SK-N-SH (cell line): Measurements from ENCODE around the gene FUT6.

Source experiments
- EP300 ChIP-seq, 2 experiments: IDR thresholded peaks; 2 replicates each; pipeline versions ENCODE4 v1.4.0 to v1.6.1; 2012; ENCODE audit warnings: borderline replicate concordance in 1 of 2, low read depth in 1 of 2, low read length in 1 of 2
- EZH2phosphoT487 ChIP-seq: fragments of 200-600 bp; sonication (generic); IDR thresholded peaks from 2 replicates; pipeline ENCODE4 v1.6.1; 2017; ENCODE audit warnings: low read depth, mixed run types, mild to moderate bottlenecking, antibody characterized with exemption, moderate library complexity, borderline replicate concordance
- FOXJ3 ChIP-seq: sonication (generic); formaldehyde crosslinking; IDR thresholded peaks from 2 replicates; pipeline ENCODE4 v1.5.1; 2020; ENCODE audit warnings: mild to moderate bottlenecking, missing genetic modification reagents
- FOXM1 ChIP-seq: IDR thresholded peaks from 2 replicates; pipeline ENCODE4 v1.4.0; 2012; ENCODE audit warnings: low read depth, mild to moderate bottlenecking
- JUND ChIP-seq: IDR thresholded peaks from 2 replicates; pipeline ENCODE4 v1.4.0; 2012
- NRF1 ChIP-seq: IDR thresholded peaks from 2 replicates; pipeline ENCODE4 v1.6.1; 2012; ENCODE audit warnings: low read depth, mild to moderate bottlenecking, low read length
- POLR2AphosphoS5 ChIP-seq: IDR thresholded peaks from 2 replicates; pipeline ENCODE4 v1.6.1; 2012; ENCODE audit warnings: low read depth, low read length
- RFX5 ChIP-seq: IDR thresholded peaks from 2 replicates; pipeline ENCODE4 v1.6.1; 2012; ENCODE audit warnings: mild to moderate bottlenecking, improper control_type of control experiment, low read length
- YY1 ChIP-seq: IDR thresholded peaks from 2 replicates; pipeline ENCODE4 v1.4.0; 2012; ENCODE audit warnings: low read depth, mild to moderate bottlenecking
- TF ChIP-seq, protein P1 (sequence below): fragments of 200-600 bp; sonication (generic); IDR thresholded peaks from 2 replicates; pipeline ENCODE4 v1.6.1; 2017; ENCODE audit warnings: antibody characterized with exemption, mild to moderate bottlenecking, moderate library complexity
- TF ChIP-seq, protein P2 (sequence below): IDR thresholded peaks from 2 replicates; pipeline ENCODE4 v1.6.1; 2012; ENCODE audit warnings: mild to moderate bottlenecking, low read depth, low read length, moderate library complexity
- TF ChIP-seq, protein P3 (sequence below): fragments of 150-350 bp; IDR thresholded peaks from 2 replicates; pipeline ENCODE4 v1.6.1; 2017; ENCODE audit warnings: antibody characterized with exemption, low read length, low read depth, borderline replicate concordance
- TF ChIP-seq, protein P4 (sequence below): IDR thresholded peaks from 2 replicates; pipeline ENCODE4 v1.4.0; 2012; ENCODE audit warnings: low read depth, borderline replicate concordance

DNA sequence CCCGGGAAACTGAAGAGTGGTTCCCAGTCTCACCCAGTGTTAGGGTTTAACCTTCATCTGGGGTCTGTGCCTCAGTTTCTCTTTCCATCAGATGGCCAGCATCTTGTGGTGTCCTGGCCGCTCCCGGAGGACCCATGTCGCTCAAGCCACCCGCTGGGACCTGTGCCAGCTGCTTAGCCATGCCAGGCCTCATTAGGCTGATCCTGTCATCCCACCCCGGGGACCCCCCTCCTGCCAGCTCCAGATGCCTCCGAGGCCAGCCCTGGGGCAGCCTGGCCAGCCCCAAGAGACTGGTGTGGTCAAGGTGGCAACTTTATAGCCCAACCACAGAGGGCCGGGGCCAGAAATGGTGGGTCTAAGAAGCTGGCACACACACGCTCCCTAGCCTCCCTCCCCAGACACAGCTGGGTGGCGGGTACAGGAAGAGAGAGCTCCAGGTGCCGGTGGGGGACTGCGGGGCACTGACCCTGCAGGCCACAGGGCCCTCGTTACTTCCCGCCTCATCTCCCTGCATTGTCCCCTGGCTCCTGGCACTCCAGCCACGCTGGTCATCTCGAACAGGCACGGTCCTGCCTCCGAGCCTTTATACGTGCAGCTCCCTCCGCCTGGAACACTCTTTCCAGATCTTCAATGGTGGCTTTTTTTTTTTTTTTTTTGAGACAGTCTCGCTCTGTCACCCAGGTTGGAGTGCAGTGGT, 31.2 kb downstream of the FUT6 start:
- TF ChIP-seq, protein P1, sequence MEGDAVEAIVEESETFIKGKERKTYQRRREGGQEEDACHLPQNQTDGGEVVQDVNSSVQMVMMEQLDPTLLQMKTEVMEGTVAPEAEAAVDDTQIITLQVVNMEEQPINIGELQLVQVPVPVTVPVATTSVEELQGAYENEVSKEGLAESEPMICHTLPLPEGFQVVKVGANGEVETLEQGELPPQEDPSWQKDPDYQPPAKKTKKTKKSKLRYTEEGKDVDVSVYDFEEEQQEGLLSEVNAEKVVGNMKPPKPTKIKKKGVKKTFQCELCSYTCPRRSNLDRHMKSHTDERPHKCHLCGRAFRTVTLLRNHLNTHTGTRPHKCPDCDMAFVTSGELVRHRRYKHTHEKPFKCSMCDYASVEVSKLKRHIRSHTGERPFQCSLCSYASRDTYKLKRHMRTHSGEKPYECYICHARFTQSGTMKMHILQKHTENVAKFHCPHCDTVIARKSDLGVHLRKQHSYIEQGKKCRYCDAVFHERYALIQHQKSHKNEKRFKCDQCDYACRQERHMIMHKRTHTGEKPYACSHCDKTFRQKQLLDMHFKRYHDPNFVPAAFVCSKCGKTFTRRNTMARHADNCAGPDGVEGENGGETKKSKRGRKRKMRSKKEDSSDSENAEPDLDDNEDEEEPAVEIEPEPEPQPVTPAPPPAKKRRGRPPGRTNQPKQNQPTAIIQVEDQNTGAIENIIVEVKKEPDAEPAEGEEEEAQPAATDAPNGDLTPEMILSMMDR: no peak
- TF ChIP-seq EZH2phosphoT487: no peak
- no peak for TF ChIP-seq EP300 (IDR thresholded peaks at IDR 0.05; ENCODE audit: borderline replicate concordance in 1 of 2, low read depth in 1 of 2, low read length in 1 of 2)
- TF ChIP-seq, protein P2, sequence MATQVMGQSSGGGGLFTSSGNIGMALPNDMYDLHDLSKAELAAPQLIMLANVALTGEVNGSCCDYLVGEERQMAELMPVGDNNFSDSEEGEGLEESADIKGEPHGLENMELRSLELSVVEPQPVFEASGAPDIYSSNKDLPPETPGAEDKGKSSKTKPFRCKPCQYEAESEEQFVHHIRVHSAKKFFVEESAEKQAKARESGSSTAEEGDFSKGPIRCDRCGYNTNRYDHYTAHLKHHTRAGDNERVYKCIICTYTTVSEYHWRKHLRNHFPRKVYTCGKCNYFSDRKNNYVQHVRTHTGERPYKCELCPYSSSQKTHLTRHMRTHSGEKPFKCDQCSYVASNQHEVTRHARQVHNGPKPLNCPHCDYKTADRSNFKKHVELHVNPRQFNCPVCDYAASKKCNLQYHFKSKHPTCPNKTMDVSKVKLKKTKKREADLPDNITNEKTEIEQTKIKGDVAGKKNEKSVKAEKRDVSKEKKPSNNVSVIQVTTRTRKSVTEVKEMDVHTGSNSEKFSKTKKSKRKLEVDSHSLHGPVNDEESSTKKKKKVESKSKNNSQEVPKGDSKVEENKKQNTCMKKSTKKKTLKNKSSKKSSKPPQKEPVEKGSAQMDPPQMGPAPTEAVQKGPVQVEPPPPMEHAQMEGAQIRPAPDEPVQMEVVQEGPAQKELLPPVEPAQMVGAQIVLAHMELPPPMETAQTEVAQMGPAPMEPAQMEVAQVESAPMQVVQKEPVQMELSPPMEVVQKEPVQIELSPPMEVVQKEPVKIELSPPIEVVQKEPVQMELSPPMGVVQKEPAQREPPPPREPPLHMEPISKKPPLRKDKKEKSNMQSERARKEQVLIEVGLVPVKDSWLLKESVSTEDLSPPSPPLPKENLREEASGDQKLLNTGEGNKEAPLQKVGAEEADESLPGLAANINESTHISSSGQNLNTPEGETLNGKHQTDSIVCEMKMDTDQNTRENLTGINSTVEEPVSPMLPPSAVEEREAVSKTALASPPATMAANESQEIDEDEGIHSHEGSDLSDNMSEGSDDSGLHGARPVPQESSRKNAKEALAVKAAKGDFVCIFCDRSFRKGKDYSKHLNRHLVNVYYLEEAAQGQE: no peak
- no peak for TF ChIP-seq FOXM1
- no peak for TF ChIP-seq YY1
- TF ChIP-seq, protein P3, sequence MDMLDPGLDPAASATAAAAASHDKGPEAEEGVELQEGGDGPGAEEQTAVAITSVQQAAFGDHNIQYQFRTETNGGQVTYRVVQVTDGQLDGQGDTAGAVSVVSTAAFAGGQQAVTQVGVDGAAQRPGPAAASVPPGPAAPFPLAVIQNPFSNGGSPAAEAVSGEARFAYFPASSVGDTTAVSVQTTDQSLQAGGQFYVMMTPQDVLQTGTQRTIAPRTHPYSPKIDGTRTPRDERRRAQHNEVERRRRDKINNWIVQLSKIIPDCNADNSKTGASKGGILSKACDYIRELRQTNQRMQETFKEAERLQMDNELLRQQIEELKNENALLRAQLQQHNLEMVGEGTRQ: no peak
- TF ChIP-seq, protein P4, sequence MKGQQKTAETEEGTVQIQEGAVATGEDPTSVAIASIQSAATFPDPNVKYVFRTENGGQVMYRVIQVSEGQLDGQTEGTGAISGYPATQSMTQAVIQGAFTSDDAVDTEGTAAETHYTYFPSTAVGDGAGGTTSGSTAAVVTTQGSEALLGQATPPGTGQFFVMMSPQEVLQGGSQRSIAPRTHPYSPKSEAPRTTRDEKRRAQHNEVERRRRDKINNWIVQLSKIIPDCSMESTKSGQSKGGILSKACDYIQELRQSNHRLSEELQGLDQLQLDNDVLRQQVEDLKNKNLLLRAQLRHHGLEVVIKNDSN: no peak
- TF ChIP-seq RFX5: no peak
- TF ChIP-seq POLR2AphosphoS5: no peak
- no peak for TF ChIP-seq FOXJ3 (CRISPR knock-in tag)
- no peak for TF ChIP-seq JUND
- TF ChIP-seq NRF1: no peak
